ENCODE results near the gene FAT1.
A peak's percentile ranks its signal among the peaks of the same experiment; 100 is the strongest.

FAT1 gene

GRCh38 chr4:186689476-186689875, 34.2 kb downstream of the FAT1 start:
- no peak for TF ChIP-seq CTCF (IDR thresholded peaks at IDR 0.05; ENCODE audit: low read length, missing control alignments)
- DNase-seq (ENCODE audit: low read depth): no peak
- no peak overlapping the region for H3K4me3 ChIP-seq (replicated peaks; ENCODE audit: low read depth, low read length)

GRCh38 chr4:186688150-186688943, 35.3 kb downstream of the FAT1 start:
- no peak for TF ChIP-seq CTCF (IDR thresholded peaks at IDR 0.05; ENCODE audit: low read length, missing control alignments)
- no peak overlapping the region for H3K4me3 ChIP-seq (replicated peaks; ENCODE audit: low read depth, low read length)
- DNase-seq (ENCODE audit: low read depth): no peak

GRCh38 chr4:186687265-186687664, 36.4 kb downstream of the FAT1 start:
- TF ChIP-seq CTCF (IDR thresholded peaks at IDR 0.05; ENCODE audit: low read length, missing control alignments): no peak
- DNase-seq (ENCODE audit: low read depth): no peak
- no peak overlapping the region for H3K4me3 ChIP-seq (replicated peaks; ENCODE audit: low read depth, low read length)

- DNase-seq (ENCODE audit: low read depth): peak; percentile 86
- TF ChIP-seq CTCF (IDR thresholded peaks at IDR 0.05; ENCODE audit: low read length, missing control alignments): no peak
Measured at GRCh38 chr4:186685767-186686183, 37.9 kb downstream of the FAT1 start.

GRCh38 chr4:186684889-186685309, 38.8 kb downstream of the FAT1 start:
- no peak overlapping the region for H3K4me3 ChIP-seq (replicated peaks; ENCODE audit: low read depth, low read length)
- DNase-seq (ENCODE audit: low read depth): no peak
- no peak for TF ChIP-seq CTCF (IDR thresholded peaks at IDR 0.05; ENCODE audit: low read length, missing control alignments)

More at GRCh38 chr4:186685767-186686183, 37.9 kb downstream of the FAT1 start:
- no peak overlapping the region for H3K4me3 ChIP-seq (replicated peaks; ENCODE audit: low read depth, low read length)

- H3K4me3 ChIP-seq (replicated peaks; ENCODE audit: low read depth, low read length): no peak overlapping the region
- DNase-seq (ENCODE audit: low read depth): no peak
- TF ChIP-seq CTCF (IDR thresholded peaks at IDR 0.05; ENCODE audit: low read length, missing control alignments): no peak
Measured at GRCh38 chr4:186684220-186684619, 39.4 kb downstream of the FAT1 start.

- DNase-seq (ENCODE audit: low read depth): no peak
- no peak for TF ChIP-seq CTCF (IDR thresholded peaks at IDR 0.05; ENCODE audit: low read length, missing control alignments)
- no peak overlapping the region for H3K4me3 ChIP-seq (replicated peaks; ENCODE audit: low read depth, low read length)
Measured at GRCh38 chr4:186680641-186681040, 43.0 kb downstream of the FAT1 start.

Measured in fibroblast of pulmonary artery (primary cell).